GM19328 (cell line): ENCODE data around the gene DNTT.

Experiments
- ATAC-seq: cut with Tn5 transposase; IDR thresholded peaks from one replicate; pipeline ENCODE4 v1.9.1; 2021; ENCODE audit warnings: mild to moderate bottlenecking, moderate library complexity; ENCODE audit not compliant: unreplicated experiment

The DNTT gene

GRCh38 chr10:96339956-96340904 is 36.0 kb downstream of the DNTT start:
- no peak for ATAC-seq

- no peak for ATAC-seq
These were observed 37.3 kb downstream of the DNTT start for GRCh38 chr10:96341219-96342182.

- no peak for ATAC-seq
These were observed 38.2 kb downstream of the DNTT start for GRCh38 chr10:96342402-96342801.

DNA sequence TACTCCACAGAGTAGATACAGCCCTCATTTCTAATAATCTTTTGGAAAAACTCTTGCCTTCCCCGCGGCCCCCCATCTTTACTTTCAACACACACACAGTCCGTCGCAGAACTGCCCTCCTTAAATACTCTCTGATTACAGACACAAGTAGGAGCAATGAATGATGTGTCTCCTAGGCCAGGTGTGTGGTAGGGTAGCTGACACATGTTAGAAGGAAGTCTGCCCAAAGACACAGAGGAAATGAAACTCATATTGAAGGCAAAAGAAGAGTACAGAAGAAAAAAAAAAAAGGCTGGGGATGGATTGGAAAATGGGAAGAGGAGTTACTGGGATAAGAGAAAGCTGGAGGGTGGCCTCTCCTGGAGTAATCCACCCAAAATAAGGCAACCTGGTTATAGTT is 39.9 kb downstream of the DNTT start:
- no peak for ATAC-seq

- no peak for ATAC-seq
These were observed 41.0 kb downstream of the DNTT start for GRCh38 chr10:96345222-96345621.

GRCh38 chr10:96346295-96346694 is 42.1 kb downstream of the DNTT start:
- no peak for ATAC-seq

- no peak for ATAC-seq
These were observed 47.8 kb downstream of the DNTT start for GRCh38 chr10:96352027-96352426.

DNA sequence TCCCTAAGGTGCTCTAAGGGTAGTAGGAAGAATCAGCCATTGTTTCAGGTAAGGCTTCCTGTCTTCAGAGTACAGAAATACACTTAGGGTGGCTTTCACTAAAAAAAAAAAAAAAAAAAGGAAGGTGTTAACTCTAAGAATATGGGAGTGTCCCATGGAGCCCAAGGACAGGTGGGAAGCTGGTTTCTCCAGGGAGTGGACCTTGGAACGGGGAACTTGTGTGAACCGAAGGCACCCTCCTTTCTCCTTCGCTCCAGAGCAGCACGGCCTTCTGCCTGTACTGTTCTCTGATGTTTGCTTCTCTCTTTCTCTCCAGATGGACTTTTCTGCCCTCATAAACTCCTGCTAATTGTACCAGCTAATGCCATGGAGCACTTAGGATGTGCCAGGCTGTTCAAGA is 48.3 kb downstream of the DNTT start:
- no peak for ATAC-seq

- no peak for ATAC-seq
These were observed 52.9 kb downstream of the DNTT start for GRCh38 chr10:96357038-96357620.

DNA sequence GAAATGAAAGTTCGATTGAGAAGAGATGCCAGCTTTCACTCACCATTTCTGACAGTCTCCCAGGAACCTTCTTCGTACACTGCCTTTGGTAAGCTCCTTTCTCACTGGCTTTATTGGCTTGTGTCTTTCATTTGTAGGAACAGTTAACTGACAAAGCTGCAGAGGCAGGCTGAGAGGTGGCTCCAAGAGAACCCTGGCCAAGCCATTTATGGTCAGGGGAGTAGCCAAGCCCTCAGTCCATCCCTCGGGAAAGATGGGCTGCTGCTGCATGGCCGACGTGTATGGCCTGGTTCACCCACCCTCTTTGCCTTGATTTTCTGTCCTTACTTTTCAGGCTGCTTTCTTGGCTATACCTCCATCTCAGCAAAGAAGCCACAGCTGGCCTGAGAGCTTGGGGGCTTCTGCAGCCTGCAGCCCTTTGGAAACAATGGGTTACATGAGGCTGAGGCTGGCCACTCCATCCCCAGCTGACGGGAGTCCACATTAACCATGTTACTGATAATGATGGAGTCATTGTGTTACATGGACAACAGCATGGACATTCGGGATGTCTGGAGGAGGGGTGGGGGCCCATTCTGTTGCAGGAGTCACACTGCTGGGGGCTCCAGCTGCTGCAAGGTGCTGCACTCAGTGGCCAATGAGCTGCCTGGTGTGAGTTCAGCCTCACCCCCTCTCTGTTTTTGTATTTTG is 54.8 kb downstream of the DNTT start, which contains the start of gene OPALIN:
Gene OPALIN, minus strand, starts transcription at position 152 of the 690 bp plus-strand sequence. Its CDS starts 106 bp downstream, at position 46.
- ATAC-seq = no peak

- no peak for ATAC-seq
These were observed 55.4 kb downstream of the DNTT start for GRCh38 chr10:96359616-96360015.

GRCh38 chr10:96360331-96360730 is 56.1 kb downstream of the DNTT start:
- ATAC-seq = no peak

DNA sequence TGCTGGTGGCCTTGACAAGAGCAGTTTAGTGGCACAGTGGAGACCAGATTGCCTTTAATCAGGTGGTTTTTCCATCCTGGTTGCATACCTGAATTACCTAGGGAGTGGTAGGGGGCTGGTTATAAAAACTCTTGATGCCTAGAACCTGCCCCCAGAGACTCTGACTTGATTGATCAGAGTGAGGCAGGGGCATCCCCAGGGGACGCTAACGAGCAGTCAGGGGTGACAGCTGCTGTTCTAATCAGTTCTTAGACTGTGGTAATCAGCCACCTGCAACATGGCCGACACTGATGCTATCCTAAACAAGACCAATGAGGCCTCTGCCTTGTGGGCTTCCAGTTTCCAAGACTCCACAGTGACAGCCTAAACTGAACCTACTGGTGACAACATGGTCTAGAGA is 56.5 kb downstream of the DNTT start:
- ATAC-seq = no peak

DNA sequence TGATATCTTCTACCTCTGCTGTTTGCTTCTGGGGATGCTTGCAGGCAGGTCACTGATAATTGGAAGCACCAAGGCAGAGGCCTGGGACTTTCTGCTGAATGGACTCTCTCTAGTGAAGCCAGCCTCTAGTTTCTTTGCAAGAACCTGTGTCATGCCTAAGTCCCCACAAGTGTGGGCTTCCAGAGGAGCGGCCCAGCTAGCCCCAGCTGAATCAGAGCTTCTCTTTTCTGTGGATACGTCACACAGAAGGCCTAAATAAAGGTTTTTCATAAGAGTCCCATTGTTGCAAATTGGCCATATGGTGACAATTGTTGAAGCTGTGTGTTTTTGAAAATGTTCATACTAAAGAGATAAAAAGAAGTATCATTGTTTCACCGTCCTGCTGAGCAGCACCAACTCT is 61.3 kb downstream of the DNTT start:
- no peak for ATAC-seq

- ATAC-seq = no peak
These were observed 62.3 kb downstream of the DNTT start for GRCh38 chr10:96366508-96366907.

DNA sequence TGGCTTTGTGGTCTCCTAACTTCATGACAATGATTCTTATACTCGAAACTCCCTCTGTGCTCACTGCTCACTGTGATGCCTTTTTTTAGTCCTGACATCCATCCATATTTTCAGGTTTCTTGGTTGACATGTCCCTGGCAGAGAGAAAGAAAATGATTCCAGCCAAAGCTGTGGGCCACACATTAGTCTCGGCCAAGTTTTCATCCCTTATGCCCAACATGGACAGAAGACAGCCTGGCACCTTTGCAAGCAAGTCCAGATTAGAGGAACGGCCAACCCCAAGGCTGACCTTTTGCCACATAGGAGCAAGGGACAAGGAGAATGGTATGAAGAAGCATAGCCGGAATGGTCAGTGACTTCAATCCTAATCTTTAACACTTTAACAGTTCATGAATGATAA is 63.2 kb downstream of the DNTT start:
- ATAC-seq = no peak

GRCh38 chr10:96368971-96369370 is 64.7 kb downstream of the DNTT start:
- ATAC-seq = no peak

DNA sequence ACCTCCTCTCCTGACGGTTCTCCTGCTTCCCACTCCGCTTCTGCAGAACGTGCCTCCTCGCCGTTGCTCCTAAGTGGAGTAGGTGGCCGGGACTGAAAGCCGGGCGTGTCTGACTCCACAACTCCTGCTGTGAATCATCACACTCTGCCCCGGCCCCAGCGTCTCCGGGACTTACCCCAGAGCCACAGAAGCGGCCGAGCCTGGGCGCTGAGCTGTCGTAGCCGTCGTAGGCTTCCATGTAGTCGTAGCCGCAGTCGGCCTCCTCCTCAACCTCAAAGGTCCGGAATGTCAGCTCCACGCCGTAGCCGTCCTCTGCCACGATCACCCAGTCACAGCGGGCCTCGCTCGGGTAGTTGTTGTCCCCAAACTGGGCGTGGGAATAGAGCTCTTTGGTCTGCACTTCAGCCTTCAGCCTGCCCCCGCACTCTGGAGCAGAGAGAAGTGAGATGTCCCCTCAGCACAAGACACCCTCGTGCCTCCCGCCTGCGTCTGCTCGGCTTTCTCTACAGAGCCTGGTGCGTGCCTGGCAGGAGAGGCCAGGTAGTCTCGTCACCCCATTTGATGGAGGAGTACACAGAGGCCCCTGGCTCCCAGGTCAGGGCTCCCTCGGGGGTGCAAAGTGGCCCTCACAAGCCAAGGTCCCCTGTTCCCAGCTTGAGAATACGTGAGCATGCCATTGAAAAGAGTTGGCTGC is 65.8 kb downstream of the DNTT start:
- ATAC-seq = no peak

DNA sequence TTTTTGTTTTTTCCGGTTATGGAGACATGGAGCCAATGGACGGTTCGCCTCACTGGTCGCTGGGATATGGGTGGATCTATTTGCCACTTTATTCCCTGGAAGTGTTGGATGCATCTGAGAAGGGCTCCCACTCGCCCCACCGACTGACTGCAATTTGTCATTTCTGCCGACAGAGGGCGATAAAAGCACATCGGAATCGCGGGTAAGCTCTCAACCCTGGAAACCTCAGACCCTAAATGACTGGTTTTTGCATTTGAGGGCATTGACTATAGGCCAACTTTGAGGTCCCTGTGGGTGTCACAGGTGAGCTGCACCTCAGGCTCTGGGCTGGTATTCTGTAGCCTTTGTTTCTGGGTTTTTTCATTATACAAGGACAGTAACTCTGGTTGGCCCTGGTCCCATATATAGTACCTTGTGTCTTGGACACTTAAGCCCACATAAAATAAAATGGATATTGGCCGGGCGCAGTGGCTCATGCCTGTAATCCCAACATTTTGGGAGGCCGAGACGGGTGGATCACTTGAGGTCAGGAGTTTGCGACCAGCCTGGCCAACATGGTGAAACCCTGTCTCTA is 66.4 kb downstream of the DNTT start:
- no peak for ATAC-seq

DNA sequence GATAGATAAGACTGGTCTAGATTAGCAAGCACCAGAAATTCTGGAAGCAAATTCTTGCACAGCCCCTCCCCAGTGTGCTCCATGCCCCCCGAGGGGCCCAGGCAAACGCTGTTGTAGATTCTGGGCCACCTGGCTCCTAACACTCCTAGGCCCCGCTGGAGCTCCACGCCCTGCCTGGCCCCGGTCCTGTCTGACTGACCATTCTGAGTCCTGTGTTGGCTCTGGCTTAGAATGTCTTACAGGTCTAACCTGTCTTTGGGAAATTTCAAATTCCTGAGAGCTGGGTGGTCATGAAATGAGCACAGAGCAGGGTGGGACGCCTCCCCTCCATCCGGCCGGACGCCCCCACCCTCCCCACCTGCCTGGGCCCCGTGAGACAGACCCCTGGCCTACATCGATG is 67.1 kb downstream of the DNTT start:
- ATAC-seq = no peak
